Measurements from ENCODE around the gene CELF4.

GRCh38 chr18:37409878-37410277 is 155.7 kb downstream of the CELF4 start:
- TF ChIP-seq CTCF (IDR thresholded peaks at IDR 0.05), result no peak
- no peak for TF ChIP-seq EP300 (IDR thresholded peaks at IDR 0.05)
- TF ChIP-seq POLR2AphosphoS5 (IDR thresholded peaks at IDR 0.05), result no peak
- no peak for TF ChIP-seq POLR2A (IDR thresholded peaks at IDR 0.05)
